Activated gamma-delta T cell (primary cell): ENCODE results near the gene CRB2.

Experiments used
- DNase-seq: peaks from one replicate; lab custom pipeline; 2025; lab: John Stamatoyannopoulos, UW

The CRB2 gene

GRCh38 chr9:123347289-123348060 lies 8.5 kb upstream of the CRB2 start:
- no peak for DNase-seq

GRCh38 chr9:123348317-123348992 lies 7.5 kb upstream of the CRB2 start:
- DNase-seq = no peak

- DNase-seq = no peak
Observed at GRCh38 chr9:123349033-123349432, 7.0 kb upstream of the CRB2 start.

- DNase-seq = no peak
Observed at GRCh38 chr9:123349691-123350480, 6.1 kb upstream of the CRB2 start.

- no peak for DNase-seq
Observed at GRCh38 chr9:123350590-123351310, 5.2 kb upstream of the CRB2 start.

- no peak for DNase-seq
Observed at GRCh38 chr9:123353041-123353440, 3.0 kb upstream of the CRB2 start.

GRCh38 chr9:123353984-123354591 lies 1.9 kb upstream of the CRB2 start:
- DNase-seq = no peak

- DNase-seq = no peak
Observed at GRCh38 chr9:123354806-123355508, 1.0 kb upstream of the CRB2 start.

- no peak for DNase-seq
Observed at GRCh38 chr9:123356851-123357742, 1.1 kb downstream of the CRB2 start.

- no peak for DNase-seq
Observed at GRCh38 chr9:123357743-123358059, 1.7 kb downstream of the CRB2 start.

GRCh38 chr9:123358181-123358905 lies 2.3 kb downstream of the CRB2 start:
- DNase-seq = no peak

- no peak for DNase-seq
Observed at GRCh38 chr9:123359106-123359505, 3.1 kb downstream of the CRB2 start.

- no peak for DNase-seq
Observed at GRCh38 chr9:123359546-123359945, 3.5 kb downstream of the CRB2 start.

GRCh38 chr9:123360161-123361085 lies 4.4 kb downstream of the CRB2 start:
- no peak for DNase-seq

GRCh38 chr9:123361086-123361730 lies 5.2 kb downstream of the CRB2 start:
- no peak for DNase-seq

GRCh38 chr9:123361731-123362510 lies 5.9 kb downstream of the CRB2 start:
- DNase-seq = no peak

- no peak for DNase-seq
Observed at GRCh38 chr9:123362856-123363255, 6.9 kb downstream of the CRB2 start.
